ENCODE data around the gene COMMD3. TPM values are rescaled to one million over a fixed set of nuclear protein-coding genes. Genes with fewer than 3 reads are reported as not detected.

The COMMD3 gene
- total RNA-seq, 1 donor from 2014 or later, result 53.3 TPM

DNA sequence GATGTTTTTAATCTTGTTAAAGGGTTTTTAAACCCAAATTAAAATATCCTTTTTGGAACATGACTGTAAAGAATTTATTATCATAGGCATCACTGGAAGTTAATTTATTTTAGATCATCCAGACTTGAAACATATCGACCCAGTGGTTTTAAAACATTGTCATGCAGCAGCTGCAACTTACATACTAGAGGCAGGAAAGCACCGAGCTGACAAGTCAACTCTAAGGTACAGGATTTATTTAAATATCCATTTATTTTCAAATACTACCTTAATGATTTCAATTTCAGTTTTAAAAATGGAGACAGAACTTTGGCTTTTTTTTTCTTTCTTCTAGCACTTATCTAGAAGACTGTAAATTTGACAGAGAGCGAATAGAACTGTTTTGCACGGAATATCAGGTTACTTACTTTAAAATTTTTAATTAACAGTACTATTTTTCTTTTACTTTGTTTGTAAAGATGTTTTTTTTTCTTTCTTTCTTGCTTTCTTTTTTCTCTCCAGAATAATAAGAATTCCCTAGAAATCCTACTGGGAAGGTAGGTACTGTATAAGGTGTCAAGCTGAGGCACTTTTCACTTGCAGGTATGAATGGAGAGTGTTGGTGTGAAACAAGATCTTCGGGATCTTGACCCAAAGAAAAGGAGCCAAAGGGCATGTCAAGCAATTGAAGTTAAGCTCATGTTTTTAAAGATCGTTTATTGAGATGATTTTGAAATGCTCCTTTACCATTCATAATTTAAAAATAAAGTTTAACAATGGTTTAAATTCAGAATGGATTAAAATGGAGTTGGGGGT lies 1.8 kb downstream of the COMMD3 start:
- ATAC-seq (no peak), DNase-seq (ENCODE audit: low spot score) (no peak)
- intact Hi-C loops (cut with DNase I), result loop anchor here (10.0 kb wide), 1 partner anchor 63 kb away; no protein-coding TSS in a partner anchor

DNA sequence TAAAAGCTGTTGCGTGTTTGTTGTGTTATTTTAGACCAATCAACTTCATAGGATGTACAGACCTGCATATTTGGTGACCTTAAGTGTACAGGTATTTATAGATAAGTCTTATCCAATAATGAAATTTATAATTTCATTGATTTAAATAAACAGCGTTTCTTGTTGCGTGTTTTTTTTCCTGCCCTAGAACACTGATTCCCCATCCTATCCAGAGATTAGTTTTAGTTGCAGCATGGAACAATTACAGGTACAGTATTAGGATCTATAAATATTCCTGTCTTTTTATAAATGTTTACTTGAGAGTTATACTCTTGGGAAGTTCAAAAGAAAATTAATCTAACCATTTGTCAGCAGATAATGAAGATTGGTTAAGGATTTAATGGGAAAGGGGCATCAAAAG lies 2.6 kb downstream of the COMMD3 start:
- DNase-seq (ENCODE audit: low spot score) (no peak), ATAC-seq (no peak)
- intact Hi-C loops (cut with DNase I), result loop anchor here (10.0 kb wide), 1 partner anchor 64 kb away; no protein-coding TSS in a partner anchor

DNA sequence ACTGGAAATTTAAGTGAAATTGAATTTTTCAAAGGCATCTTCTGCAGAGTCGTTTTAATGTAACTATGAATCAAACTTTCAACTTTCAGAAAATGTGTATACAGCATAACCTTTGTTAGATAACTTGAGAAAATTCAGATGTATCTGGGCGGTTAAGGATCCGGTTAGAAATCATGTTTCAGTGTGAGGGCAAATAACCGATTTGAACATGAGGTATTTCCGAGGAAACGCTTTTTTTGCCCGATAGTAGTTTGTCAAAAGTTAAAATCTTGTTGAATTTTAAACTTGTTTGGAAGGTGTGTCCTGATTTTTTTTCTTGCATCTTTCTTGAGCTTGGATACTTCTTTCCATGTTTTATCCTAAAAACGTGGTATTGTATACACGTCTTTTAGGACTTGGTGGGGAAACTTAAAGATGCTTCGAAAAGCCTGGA lies 3.4 kb downstream of the COMMD3 start:
- ATAC-seq, result no peak
- intact Hi-C loops (cut with DNase I), result loop anchor here (10.0 kb wide), 1 partner anchor 65 kb away; no protein-coding TSS in a partner anchor

DNA sequence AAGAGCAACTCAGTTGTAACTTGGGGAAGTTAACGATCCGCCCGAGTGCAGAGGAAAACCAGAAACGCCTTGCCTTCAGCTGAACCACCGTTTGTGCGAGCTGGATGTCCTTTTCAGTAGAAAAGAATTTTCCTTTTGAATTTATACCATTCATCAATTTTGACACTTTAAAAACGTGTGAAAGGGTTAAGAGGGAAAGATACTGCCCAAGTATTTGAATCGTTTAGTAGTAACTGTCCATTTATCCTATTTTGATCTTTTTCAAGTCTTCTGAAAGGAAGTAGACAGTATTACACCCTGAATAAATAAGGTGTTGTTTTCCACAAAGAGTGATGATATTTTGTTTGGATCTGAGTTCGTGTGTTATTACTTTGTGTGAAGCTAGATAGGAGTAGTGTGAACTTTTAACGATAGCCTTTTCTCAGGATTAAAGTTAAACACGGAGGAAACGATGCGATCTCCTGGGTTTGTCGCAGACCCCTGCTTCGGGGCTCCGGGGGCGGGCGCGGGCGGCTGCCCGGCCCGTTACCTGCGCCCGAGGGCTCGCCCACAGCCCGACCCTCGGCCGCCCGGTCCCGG lies 3.9 kb downstream of the COMMD3 start:
- DNase-seq (ENCODE audit: low spot score), result no peak
- intact Hi-C loops (cut with DNase I), result loop anchor here (10.0 kb wide), 1 partner anchor 65 kb away; no protein-coding TSS in a partner anchor
- ATAC-seq, result no peak

More for the DNA sequence above, 3.4 kb downstream of the COMMD3 start:
- no peak for DNase-seq (ENCODE audit: low spot score)

DNA sequence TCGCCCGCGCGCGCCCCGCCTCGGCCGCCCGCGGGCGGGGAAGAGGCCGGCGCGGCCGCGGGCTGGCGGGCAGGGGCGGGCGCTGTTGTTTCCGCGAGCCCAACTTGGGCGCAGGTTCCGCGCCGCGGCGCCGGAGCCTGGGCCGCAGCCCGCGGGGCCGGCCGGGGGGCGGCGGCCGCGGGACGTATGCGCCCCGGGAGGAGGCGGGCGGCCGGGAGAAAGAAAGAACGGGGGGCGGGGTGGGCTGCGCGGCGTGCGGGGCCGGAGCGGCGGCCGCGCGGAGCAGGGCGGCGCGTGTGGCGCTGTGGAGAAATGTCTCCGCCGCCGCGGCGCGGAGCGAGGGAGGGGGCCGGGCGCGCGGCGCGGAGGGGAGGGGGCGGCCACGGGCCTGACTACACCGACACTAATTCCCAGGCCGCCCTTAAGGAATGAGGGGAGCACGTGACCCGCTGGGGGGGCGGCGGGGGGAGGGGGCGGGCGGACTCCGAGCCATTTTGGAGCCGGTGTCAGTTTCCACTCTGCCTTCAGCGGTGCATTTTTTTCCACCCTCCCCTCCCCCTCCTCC lies 4.5 kb downstream of the COMMD3 start, which contains the start of gene BMI1:
Gene BMI1 (plus strand): TSS at position 509 of the 565 bp plus-strand sequence. CDS start 5,351 bp downstream, outside the sequence.
- ATAC-seq (peak; percentile 87), DNase-seq (ENCODE audit: low spot score) (peak; percentile 87)
- intact Hi-C loops (cut with DNase I), result no loop called here

DNA sequence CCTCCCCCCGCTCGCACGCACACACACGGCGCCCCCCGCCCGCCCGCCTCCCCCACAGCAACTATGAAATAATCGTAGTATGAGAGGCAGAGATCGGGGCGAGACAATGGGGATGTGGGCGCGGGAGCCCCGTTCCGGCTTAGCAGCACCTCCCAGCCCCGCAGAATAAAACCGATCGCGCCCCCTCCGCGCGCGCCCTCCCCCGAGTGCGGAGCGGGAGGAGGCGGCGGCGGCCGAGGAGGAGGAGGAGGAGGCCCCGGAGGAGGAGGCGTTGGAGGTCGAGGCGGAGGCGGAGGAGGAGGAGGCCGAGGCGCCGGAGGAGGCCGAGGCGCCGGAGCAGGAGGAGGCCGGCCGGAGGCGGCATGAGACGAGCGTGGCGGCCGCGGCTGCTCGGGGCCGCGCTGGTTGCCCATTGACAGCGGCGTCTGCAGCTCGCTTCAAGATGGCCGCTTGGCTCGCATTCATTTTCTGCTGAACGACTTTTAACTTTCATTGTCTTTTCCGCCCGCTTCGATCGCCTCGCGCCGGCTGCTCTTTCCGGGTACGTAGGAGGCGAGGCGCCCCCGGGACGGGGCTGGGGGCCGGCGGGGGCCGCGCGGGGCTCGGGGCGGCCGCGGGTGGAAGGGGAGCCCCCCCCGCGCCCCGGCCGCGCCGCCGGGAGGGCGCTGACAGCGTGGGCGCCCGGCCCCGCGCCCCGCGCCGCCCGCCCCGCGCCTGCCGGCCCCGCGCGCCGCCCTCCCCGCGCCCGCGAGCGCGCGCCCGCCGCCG lies 5.2 kb downstream of the COMMD3 start:
- intact Hi-C loops (cut with DNase I), result no loop called here
- DNase-seq (ENCODE audit: low spot score), result peak; percentile 83

DNA sequence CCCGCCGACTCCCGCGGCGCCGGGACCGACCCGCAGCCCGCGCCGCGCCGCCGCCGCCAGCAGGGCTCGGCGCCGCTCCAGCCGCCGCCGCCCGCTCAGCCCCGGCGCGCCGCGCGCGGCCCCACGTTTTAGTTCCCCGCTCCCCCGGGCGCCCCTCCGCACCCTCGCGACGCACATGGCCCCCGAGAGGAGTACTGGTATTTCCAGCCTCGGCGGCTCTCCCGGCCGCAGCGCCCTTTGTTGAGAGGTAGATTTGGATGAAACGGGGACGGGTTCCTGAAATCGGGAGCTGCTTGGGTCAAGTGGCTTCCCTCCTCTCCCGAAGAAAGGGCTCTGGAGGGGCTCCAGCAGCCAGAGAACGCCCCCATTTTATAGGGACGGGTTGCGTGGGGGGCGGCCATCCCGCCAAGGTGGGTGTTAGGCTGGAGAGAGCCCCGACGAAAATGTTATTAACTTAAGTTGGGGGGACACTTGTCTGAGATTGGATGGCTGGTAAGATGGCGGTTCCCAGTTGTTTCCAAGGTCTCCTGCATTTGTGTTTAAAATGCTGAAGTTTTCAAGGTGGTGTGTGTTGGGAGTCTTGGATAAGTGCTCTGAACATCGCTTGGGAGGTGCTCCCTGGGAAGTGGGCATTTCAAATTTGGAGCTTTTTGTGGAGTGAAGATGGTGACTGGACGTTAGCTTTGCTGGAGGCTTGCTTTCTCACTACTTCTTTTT lies 5.9 kb downstream of the COMMD3 start:
- intact Hi-C loops (cut with DNase I), result no loop called here
- DNase-seq (ENCODE audit: low spot score), result peak; percentile 67
- ATAC-seq, result no peak

More for the DNA sequence above, 5.2 kb downstream of the COMMD3 start:
- ATAC-seq, result peak; percentile 53

DNA sequence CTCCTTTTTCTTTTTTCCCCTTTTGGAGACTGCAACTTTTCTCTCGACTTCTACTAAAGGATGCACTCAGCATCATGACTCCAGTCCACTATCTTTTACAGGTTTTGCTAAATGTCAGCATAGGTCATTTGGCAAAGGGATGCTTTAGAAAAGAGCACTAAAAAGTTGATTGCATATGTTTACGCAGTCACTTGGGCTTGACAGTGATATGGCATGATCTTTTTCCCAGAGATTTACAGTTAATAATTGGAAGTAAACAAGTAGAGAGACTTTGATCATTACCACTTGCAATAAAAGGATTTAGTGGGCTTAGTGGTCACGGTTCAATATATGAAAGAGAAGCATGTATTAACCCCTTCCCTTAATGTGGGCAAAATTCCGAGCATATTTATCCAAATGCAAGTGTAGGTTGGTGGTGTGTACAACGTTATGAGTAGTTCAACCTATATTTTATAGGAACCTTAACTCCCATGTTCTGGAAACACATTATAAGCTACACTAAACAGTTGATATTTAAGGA lies 6.5 kb downstream of the COMMD3 start:
- intact Hi-C loops (cut with DNase I), result no loop called here
- DNase-seq (ENCODE audit: low spot score) (no peak), ATAC-seq (no peak)

DNA sequence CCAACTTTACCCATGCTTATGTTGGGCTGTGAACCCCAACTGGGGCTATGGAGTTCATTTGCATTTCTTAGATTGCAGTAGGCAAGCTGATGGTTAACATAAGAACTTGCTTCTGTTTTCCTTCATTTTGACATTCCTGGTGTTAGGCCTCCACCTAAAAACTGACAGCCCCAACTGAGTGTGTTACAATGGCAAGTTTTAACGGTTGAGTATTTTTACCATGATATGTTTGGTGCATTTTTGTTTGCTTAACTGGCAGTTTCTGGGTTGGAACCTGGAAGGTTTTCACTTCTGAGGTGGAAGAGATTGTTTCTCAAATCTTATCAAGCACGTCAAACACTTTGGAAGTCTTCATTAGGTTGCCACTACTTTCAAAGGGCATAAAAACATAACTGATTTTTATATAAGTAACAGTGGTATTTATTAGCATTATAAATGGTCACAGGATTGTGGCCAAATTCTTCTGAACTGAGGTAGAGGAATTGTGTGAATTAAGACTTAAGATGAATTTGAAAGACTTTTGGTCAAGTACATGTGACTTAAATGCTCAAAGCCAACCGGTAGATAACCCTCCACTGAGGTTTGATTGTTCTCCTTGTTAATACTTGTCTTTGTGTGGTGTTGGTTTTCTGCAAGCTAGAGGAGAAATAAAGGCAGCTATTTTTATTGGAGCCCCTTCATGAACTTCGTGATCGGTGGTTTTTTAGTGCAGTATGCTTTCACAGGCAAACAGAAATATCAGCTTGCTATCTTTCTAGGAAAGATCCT lies 7.5 kb downstream of the COMMD3 start:
- intact Hi-C loops (cut with DNase I), result no loop called here
- no peak for ATAC-seq

DNA sequence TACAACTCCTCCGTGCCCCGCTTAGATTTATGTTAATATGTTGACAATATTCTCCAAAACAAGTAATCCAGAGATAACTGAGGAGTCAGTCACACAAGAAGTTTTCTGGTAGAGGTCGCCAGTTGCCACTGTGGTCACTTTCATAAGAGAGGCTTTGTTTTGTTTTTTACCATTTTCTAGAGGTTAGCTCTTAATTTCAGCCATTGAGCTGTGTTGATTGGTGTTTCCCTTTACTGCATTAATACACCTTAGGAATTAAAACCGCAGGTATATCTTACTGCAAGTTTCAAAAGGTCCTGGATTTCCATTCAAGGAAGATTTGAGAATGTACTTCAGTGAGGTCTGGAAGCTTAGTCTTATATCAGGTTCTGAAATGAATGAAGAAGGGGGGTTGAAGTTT lies 8.2 kb downstream of the COMMD3 start:
- no peak for ATAC-seq
- intact Hi-C loops (cut with DNase I), result no loop called here

More for the DNA sequence above, 7.5 kb downstream of the COMMD3 start:
- no peak for DNase-seq (ENCODE audit: low spot score)

DNA sequence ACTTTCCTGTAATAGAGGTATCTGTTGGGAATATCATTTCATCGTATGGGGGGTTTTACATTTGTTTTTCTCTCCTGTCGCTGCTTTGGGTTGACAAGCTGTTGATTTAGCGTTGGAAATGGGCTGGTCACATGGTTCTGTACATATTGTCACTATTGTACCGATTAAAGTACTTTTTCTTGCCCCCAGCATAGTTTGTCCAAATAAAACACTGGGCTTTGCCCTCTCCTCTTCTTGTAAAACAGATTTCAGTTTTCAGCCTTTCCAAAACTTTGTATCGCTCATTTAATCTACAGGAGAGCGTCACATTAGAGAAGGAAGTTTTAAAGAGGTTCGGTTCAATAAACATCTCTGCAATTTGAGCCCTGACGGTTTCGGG lies 8.7 kb downstream of the COMMD3 start:
- DNase-seq (ENCODE audit: low spot score) (no peak), ATAC-seq (no peak)
- intact Hi-C loops (cut with DNase I), result no loop called here

More for the DNA sequence above, 8.2 kb downstream of the COMMD3 start:
- no peak for DNase-seq (ENCODE audit: low spot score)

DNA sequence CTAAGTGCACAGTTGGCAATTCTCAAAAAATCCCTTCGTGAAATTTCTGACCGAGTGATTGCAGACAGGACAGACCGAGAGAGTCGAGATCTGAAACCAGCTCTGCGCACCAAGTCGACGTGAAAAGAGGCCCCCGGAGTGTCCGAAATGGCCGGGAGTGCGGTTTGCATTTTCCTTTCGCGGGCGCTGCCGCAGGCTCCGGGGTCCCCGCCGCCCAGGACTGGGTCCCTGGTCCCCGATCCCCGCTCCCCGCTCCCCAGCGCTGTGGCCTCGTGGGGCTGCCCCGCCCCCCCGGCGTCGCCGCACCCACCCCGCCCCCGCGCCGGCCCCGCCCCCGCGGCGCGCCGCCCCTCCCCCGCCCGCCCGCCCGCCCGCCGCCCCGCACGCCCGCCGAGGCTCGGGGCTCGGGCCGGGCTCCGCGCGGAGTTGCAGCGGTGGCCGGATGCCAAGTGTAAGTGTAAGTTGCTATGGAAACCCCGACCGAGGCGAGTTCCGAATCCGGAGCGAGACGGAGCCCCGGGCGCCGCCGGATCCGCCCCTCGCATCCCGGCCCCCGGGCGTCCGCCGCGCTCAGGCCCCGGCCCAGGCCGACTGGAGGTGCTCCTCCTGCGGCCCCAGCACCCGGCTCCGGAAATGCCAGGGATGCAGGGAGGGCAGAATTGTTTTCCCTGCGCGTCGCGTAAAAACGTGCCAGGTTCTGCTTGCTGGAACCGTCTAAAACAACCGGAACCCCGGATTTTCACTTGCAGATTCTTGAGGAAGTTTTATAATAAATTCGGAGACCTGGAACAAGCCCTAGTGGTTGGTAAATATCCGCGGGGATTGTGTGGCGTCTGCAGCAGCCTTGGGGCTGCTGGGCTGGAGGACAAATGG lies 9.3 kb downstream of the COMMD3 start:
- intact Hi-C loops (cut with DNase I), result no loop called here
- DNase-seq (ENCODE audit: low spot score), result peak; percentile 89
- peak; percentile 64 for ATAC-seq

DNA sequence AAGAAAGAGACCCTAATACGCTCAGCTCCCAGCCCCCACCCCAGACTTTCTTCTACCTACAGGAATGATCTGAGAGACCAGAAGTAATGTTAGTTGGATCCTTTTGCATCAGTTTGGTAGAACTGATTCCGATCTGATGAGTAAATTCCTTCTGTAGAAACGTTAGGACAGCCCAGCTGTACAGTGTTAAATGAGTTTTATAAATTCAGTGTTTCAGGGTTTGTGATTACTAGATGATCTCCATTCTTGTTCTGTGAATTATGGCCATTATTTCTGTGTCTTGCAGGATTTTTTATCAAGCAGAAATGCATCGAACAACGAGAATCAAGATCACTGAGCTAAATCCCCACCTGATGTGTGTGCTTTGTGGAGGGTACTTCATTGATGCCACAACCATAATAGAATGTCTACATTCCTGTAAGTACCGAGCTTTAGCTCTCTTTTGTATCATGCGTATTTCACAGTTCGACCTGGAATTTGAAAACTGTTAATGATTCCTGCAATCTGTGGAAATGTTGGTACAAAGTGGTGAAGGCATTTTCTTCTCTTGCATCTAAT lies 10.0 kb downstream of the COMMD3 start:
- ATAC-seq (no peak), DNase-seq (ENCODE audit: low spot score) (no peak)
- intact Hi-C loops (cut with DNase I), result no loop called here

DNA sequence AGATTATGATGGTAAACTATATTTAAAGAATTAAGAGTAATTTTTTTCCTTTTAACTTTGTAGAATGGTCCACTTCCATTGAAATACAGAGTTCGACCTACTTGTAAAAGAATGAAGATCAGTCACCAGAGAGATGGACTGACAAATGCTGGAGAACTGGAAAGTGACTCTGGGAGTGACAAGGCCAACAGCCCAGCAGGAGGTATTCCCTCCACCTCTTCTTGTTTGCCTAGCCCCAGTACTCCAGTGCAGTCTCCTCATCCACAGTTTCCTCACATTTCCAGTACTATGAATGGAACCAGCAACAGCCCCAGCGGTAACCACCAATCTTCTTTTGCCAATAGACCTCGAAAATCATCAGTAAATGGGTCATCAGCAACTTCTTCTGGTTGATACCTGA lies 13.0 kb downstream of the COMMD3 start:
- ATAC-seq (no peak), DNase-seq (ENCODE audit: low spot score) (no peak)
- intact Hi-C loops (cut with DNase I), result no loop called here

DNA sequence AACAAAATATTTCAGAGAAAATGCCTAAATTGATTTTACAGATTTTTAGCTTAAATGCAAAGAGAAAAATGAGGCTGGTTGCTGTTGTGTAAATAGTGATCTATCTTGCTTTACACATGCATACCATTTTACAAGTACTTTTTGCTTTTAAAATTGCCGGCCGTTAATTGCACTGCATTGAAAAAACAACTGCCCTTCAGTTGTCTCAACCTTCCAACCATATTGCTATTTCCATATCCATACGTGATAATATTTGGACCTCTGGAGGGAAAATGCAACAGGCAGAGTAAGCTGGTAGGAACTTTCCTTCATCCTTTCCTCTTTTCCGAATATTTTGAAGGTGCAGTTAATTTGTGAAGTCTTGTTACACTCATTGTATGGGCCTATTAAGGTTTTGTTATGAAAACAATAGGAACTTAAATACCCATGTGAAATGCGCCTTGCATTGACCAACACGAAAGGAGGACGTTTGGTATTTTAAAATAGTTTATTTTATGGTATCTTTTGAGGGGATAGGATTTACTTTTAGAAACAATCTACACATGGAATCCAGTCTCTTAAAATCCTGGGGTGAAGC lies 16.0 kb downstream of the COMMD3 start:
- ATAC-seq (no peak), DNase-seq (ENCODE audit: low spot score) (no peak)
- intact Hi-C loops (cut with DNase I), result no loop called here

All from sciatic nerve (tissue), 2 donors.